Measurements from ENCODE around the gene TNNI3. TPM values are rescaled to one million over a fixed set of nuclear protein-coding genes. Genes with fewer than 3 reads are reported as not detected.

TNNI3 gene
- total and polyA plus RNA-seq, 2 donors from 2014 or later, result 0.41 to 1.7 TPM

- H3K27ac ChIP-seq (ENCODE audit: low read depth in 2 of 2, low read length in 2 of 2), result no peak overlapping the region
- no peak for FAIRE-seq
- H3K36me3 ChIP-seq (ENCODE audit: control insufficient read depth in 2 of 3, insufficient read depth in 3 of 3, low read length in 3 of 3), result no peaks in the 10 kb centered on the region
- no peak for DNase-seq
- no peak overlapping the region for H3K9ac ChIP-seq (ENCODE audit: low read length in 3 of 3)
- intact Hi-C loops (cut with DNase I), result no loop called here
- H3K4me3 ChIP-seq (ENCODE audit: low read length in 3 of 3), result no peak overlapping the region
- TF ChIP-seq CTCF (IDR thresholded peaks at IDR 0.05; ENCODE audit: borderline replicate concordance, extremely low read depth, insufficient read depth), result no peak
- peaks cover 0 to 18% (median 0%) of the 10 kb centered on the region in 3 donors for H3K4me1 ChIP-seq (ENCODE audit: control insufficient read depth in 2 of 3, insufficient read depth in 2 of 3, low read depth in 1 of 3, low read length in 3 of 3)
- no peaks in the 10 kb centered on the region for H3K27me3 ChIP-seq (ENCODE audit: control insufficient read depth, insufficient read depth, low read length)
- H3K9me3 ChIP-seq (ENCODE audit: control insufficient read depth in 2 of 3, insufficient read depth in 1 of 3, low read length in 3 of 3), result no peaks in the 10 kb centered on the region
Observed at GRCh38 chr19:55119053-55119452, 38.5 kb downstream of the TNNI3 start.

GRCh38 chr19:55118401-55118991 is 39.0 kb downstream of the TNNI3 start:
- peak overlapping the region in 2 of 3 donors; percentile 48 to 83 for H3K9ac ChIP-seq (ENCODE audit: low read length in 3 of 3)
- TF ChIP-seq CTCF (IDR thresholded peaks at IDR 0.05; ENCODE audit: borderline replicate concordance, extremely low read depth, insufficient read depth), result no peak

GRCh38 chr19:55117663-55118391 is 39.7 kb downstream of the TNNI3 start:
- Histone ChIP-seq H3K36me3 (ENCODE audit: control insufficient read depth in 2 of 3, insufficient read depth in 3 of 3, low read length in 3 of 3) (no peaks in the 10 kb centered on the region), H3K27me3 (ENCODE audit: control insufficient read depth, insufficient read depth, low read length) (no peaks in the 10 kb centered on the region), H3K27ac (ENCODE audit: low read depth in 2 of 2, low read length in 2 of 2) (peak overlapping the region in 1 of 2 donors; percentile 89), H3K9me3 (ENCODE audit: control insufficient read depth in 2 of 3, insufficient read depth in 1 of 3, low read length in 3 of 3) (no peaks in the 10 kb centered on the region), H3K4me1 (ENCODE audit: control insufficient read depth in 2 of 3, insufficient read depth in 2 of 3, low read depth in 1 of 3, low read length in 3 of 3) (peaks cover 0 to 24% (median 0%) of the 10 kb centered on the region in 3 donors), H3K4me3 (ENCODE audit: low read length in 3 of 3) (peak overlapping the region; percentile 71 to 89 (median 74)), H3K9ac (ENCODE audit: low read length in 3 of 3) (peak overlapping the region; percentile 48 to 83 (median 66))
- DNase-seq, result peak; percentile 98 to 100 (median 99)
- no peak for FAIRE-seq
- no peak for TF ChIP-seq CTCF (IDR thresholded peaks at IDR 0.05; ENCODE audit: borderline replicate concordance, extremely low read depth, insufficient read depth)
- intact Hi-C loops (cut with DNase I), result no loop called here

More at GRCh38 chr19:55118401-55118991, 39.0 kb downstream of the TNNI3 start:
- H3K27ac ChIP-seq (ENCODE audit: low read depth in 2 of 2, low read length in 2 of 2), result no peak overlapping the region
- H3K27me3 ChIP-seq (ENCODE audit: control insufficient read depth, insufficient read depth, low read length), result no peaks in the 10 kb centered on the region
- H3K4me3 ChIP-seq (ENCODE audit: low read length in 3 of 3), result peak overlapping the region; percentile 71 to 89 (median 74)
- DNase-seq, result peak in 3 of 5 donors; percentile 56 to 85 (median 69)
- peaks cover 0 to 18% (median 0%) of the 10 kb centered on the region in 3 donors for H3K4me1 ChIP-seq (ENCODE audit: control insufficient read depth in 2 of 3, insufficient read depth in 2 of 3, low read depth in 1 of 3, low read length in 3 of 3)
- no peaks in the 10 kb centered on the region for H3K9me3 ChIP-seq (ENCODE audit: control insufficient read depth in 2 of 3, insufficient read depth in 1 of 3, low read length in 3 of 3)
- H3K36me3 ChIP-seq (ENCODE audit: control insufficient read depth in 2 of 3, insufficient read depth in 3 of 3, low read length in 3 of 3), result no peaks in the 10 kb centered on the region
- intact Hi-C loops (cut with DNase I), result no loop called here
- no peak for FAIRE-seq
